AG04450 (cell line): ENCODE data around the gene LYPD6. TPM values are rescaled to one million over a fixed set of nuclear protein-coding genes. Genes with fewer than 3 reads are reported as not detected.

Experiments used
- CTCF ChIA-PET: fragments of 300-600, 350-600 bp; formaldehyde crosslinking; extraction: SDS; loops from one replicate; lab custom pipeline; 2022; ENCODE audit warnings: antibody characterized with exemption, inconsistent platforms; lab: Charles Lee
- POLR2A ChIA-PET: fragments of 350-600 bp; formaldehyde crosslinking; extraction: SDS; loops from one replicate; lab custom pipeline; 2021; ENCODE audit warnings: antibody characterized with exemption, inconsistent platforms; lab: Yijun Ruan, JAX
- DNase-seq: peaks from one replicate; pipeline ENCODE4 v3.0.0-alpha.2; 2011; ENCODE audit warnings: low read depth, low spot score
- H3K27ac ChIP-seq: one replicate; pipeline ENCODE4 v1.5.1; 2012; ENCODE audit warnings: low read depth, low read length, control low read depth
- H3K27me3 ChIP-seq: one replicate; pipeline ENCODE4 v1.6.0; 2012; ENCODE audit warnings: low read length; ENCODE audit not compliant: control insufficient read depth, insufficient read depth
- H3K4me3 ChIP-seq: 2 replicates; pipeline ENCODE4 v1.5.1; 2011; ENCODE audit warnings: mild to moderate bottlenecking, low read depth, low read length, control low read depth
- H3K9me3 ChIP-seq: 2 replicates; pipeline ENCODE4 v1.5.1; 2012; ENCODE audit warnings: low read length; ENCODE audit not compliant: control insufficient read depth, insufficient read depth
- CTCF ChIP-seq: IDR thresholded peaks from 2 replicates; pipeline ENCODE4 v1.5.1; 2011; ENCODE audit warnings: low read depth, low read length, control low read depth, inconsistent platforms
- polyA plus RNA-seq: library from polyadenylated mRNA; depleted of rRNA; stranded (reverse); fragments of >200 nt; gene quantifications from 2 replicates; pipeline ENCODE4 v1.2.3, GENCODE V29; 2011

Gene LYPD6
- polyA plus RNA-seq, 1 experiment = 1.3 TPM

GRCh38 chr2:149380205-149380604, 49.8 kb downstream of the LYPD6 start:
- no peak for TF ChIP-seq CTCF
- POLR2A ChIA-PET = no interaction called here
- no peak overlapping the region for H3K27ac ChIP-seq
- CTCF ChIA-PET = no interaction called here
- no peaks in the 10 kb centered on the region for H3K27me3 ChIP-seq
- H3K9me3 ChIP-seq = no peaks in the 10 kb centered on the region
- no peak for DNase-seq
- no peak overlapping the region for H3K4me3 ChIP-seq

- H3K4me3 ChIP-seq = no peak overlapping the region
- TF ChIP-seq CTCF = no peak
- H3K27ac ChIP-seq = no peak overlapping the region
- no peaks in the 10 kb centered on the region for H3K9me3 ChIP-seq
- peak; percentile 51 for DNase-seq
- POLR2A ChIA-PET = no interaction called here
- H3K27me3 ChIP-seq = no peaks in the 10 kb centered on the region
- CTCF ChIA-PET = no interaction called here
Measured at GRCh38 chr2:149383340-149383739, 53.0 kb downstream of the LYPD6 start.

- no peak overlapping the region for H3K4me3 ChIP-seq
- DNase-seq = no peak
- no peak for TF ChIP-seq CTCF
- no peak overlapping the region for H3K27ac ChIP-seq
- CTCF ChIA-PET = no interaction called here
- H3K27me3 ChIP-seq = no peaks in the 10 kb centered on the region
- no peaks in the 10 kb centered on the region for H3K9me3 ChIP-seq
- POLR2A ChIA-PET = no interaction called here
Measured at GRCh38 chr2:149385350-149385749, 55.0 kb downstream of the LYPD6 start.

GRCh38 chr2:149387411-149387810, 57.0 kb downstream of the LYPD6 start:
- Histone ChIP-seq H3K4me3 (no peak overlapping the region), H3K9me3 (no peaks in the 10 kb centered on the region), H3K27ac (no peak overlapping the region), H3K27me3 (no peaks in the 10 kb centered on the region)
- ChIA-PET POLR2A (no interaction called here), CTCF (no interaction called here)
- TF ChIP-seq CTCF = no peak
- no peak for DNase-seq

GRCh38 chr2:149388120-149388816, 57.9 kb downstream of the LYPD6 start:
- 0 out of 2 replicates have a peak, but pooled peaks have one; percentile 19 for TF ChIP-seq CTCF
- H3K4me3 ChIP-seq = no peak overlapping the region
- no peak overlapping the region for H3K27ac ChIP-seq
- ChIA-PET CTCF (interaction anchor here (0.6 to 1.4 kb wide), 3 partner anchors 9 to 23 kb away, joined by 3 read pairs; no protein-coding TSS in a partner anchor), POLR2A (no interaction called here)
- H3K9me3 ChIP-seq = no peaks in the 10 kb centered on the region
- H3K27me3 ChIP-seq = no peaks in the 10 kb centered on the region
- no peak for DNase-seq
